Endodermal cell (in vitro differentiated cells): ENCODE results near the gene MACROD1. TPM values are rescaled to one million over a fixed set of nuclear protein-coding genes. Genes with fewer than 3 reads are reported as not detected.
"Not testable (repeated sequence)": the region's sequence is repeated elsewhere in the genome, so short reads cannot be mapped to it uniquely, and the experiment has no call there.

Experiments used
- DNase-seq: peaks from one replicate; pipeline ENCODE4 v3.0.0-alpha.2; 2017
- H3K27ac ChIP-seq: 2 replicates; pipeline ENCODE4 v1.5.1; 2013; ENCODE audit warnings: mild to moderate bottlenecking, low read depth, low read length, moderate library complexity
- H3K27me3 ChIP-seq: 2 replicates; pipeline ENCODE4 v1.6.1; 2013; ENCODE audit warnings: mild to moderate bottlenecking, low read length, moderate library complexity; ENCODE audit not compliant: insufficient read depth, control insufficient read depth, poor library complexity, severe bottlenecking
- H3K36me3 ChIP-seq: 2 replicates; pipeline ENCODE4 v1.7.0; 2013; ENCODE audit warnings: mild to moderate bottlenecking, low read length, moderate library complexity; ENCODE audit not compliant: control insufficient read depth, insufficient read depth
- H3K4me1 ChIP-seq: one replicate; pipeline ENCODE4 v1.7.0; 2013; ENCODE audit warnings: low read length; ENCODE audit not compliant: control insufficient read depth, insufficient read depth
- H3K4me3 ChIP-seq: 2 replicates; pipeline ENCODE4 v1.5.1; 2013; ENCODE audit warnings: mild to moderate bottlenecking, low read length, moderate library complexity
- H3K9ac ChIP-seq: 2 replicates; pipeline ENCODE4 v1.6.1; 2013; ENCODE audit warnings: mild to moderate bottlenecking, low read length, moderate library complexity; ENCODE audit not compliant: poor library complexity, severe bottlenecking; ENCODE audit errors: extremely low read depth
- H3K9me3 ChIP-seq: 2 replicates; pipeline ENCODE4 v1.6.1; 2013; ENCODE audit warnings: mild to moderate bottlenecking, low read length, moderate library complexity; ENCODE audit not compliant: control insufficient read depth
- H3K27ac Mint-ChIP-seq: 2 replicates; pipeline ENCODE4 v1.8.0; 2020; ENCODE audit warnings: mixed read lengths
- H3K27me3 Mint-ChIP-seq: 2 replicates; pipeline ENCODE4 v1.8.0; 2021; ENCODE audit warnings: mild to moderate bottlenecking, mixed read lengths; ENCODE audit not compliant: insufficient read depth
- H3K36me3 Mint-ChIP-seq: 2 replicates; pipeline ENCODE4 v1.8.0; 2020; ENCODE audit warnings: low read depth, mixed read lengths
- H3K4me1 Mint-ChIP-seq: 2 replicates; pipeline ENCODE4 v1.8.0; 2020; ENCODE audit warnings: mixed read lengths
- H3K4me3 Mint-ChIP-seq: 2 replicates; pipeline ENCODE4 v1.8.0; 2020; ENCODE audit warnings: mild to moderate bottlenecking, moderate library complexity, mixed read lengths
- H3K9me3 Mint-ChIP-seq: 2 replicates; pipeline ENCODE4 v1.8.0; 2020; ENCODE audit warnings: mild to moderate bottlenecking, mixed read lengths
- WGBS, 2 experiments: methylation state at CpG; one replicate each; pipeline versions ENCODE4 v1.1.5 to v1.1.7; 2013; ENCODE audit warnings: missing lambda C conversion rate in 2 of 2, mixed read lengths in 1 of 2; ENCODE audit not compliant: insufficient coverage in 1 of 2, insufficient read length in 1 of 2; 5-methylcytosine and 5-hydroxymethylcytosine counted together
- total RNA-seq, 2 donors: library from RNA; stranded (reverse); fragmentation: NEBNext Ultra II Directional in 1 of 2; extraction: Animal tissue kit (Norgen Biotek cat#: 25700) in 1 of 2; gene quantifications; 2 replicates in 1 of 2; 3 replicates in 1 of 2; pipeline ENCODE4 v1.2.1, GENCODE V29; 2021
- TF ChIP-seq, protein P1 (sequence below): fragments of 200-600 bp; sonication (generic); conservative IDR thresholded peaks from 2 replicates; pipeline ENCODE4 v1.5.0; 2021; ENCODE audit warnings: antibody characterized with exemption, mild to moderate bottlenecking

The MACROD1 gene
- total RNA-seq, 2 donors from 2014 or later = 23.0 to 41.9 TPM

DNA sequence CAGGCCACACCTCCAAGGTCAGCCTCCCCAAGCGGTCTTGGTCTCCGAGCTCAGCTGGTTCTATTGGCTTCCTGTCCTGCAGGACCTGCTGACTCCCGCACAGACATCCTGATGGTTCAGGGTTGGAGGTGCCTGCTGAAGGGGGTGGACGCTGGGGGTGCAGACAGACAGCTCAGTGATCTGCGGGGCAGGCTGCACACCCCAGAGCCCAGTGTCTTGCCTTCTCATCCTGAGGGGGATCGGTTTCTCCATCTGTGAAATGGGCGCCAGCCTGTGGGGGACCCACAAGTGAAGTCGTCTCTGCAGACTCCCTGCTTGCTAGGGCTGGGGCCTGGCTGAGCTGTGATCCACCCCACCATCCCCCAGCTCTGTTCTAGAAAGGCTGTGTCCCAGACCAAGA, 116.4 kb downstream of the MACROD1 start:
- no peak for DNase-seq
- Mint-ChIP-seq H3K27me3 (peaks cover 36% of the 10 kb centered on the region), H3K9me3 (no peaks in the 10 kb centered on the region), H3K4me1 (peaks cover 11% of the 10 kb centered on the region), H3K27ac (no peak overlapping the region), H3K4me3 (no peak overlapping the region), H3K36me3 (no peaks in the 10 kb centered on the region)
- no peaks in the 10 kb centered on the region for H3K36me3 ChIP-seq
- WGBS, 2 experiments = 89 to 97% methylated on average over 6 to 8 of the region's 8 CpGs
- H3K4me3 ChIP-seq = no peak overlapping the region
- peaks cover 10% of the 10 kb centered on the region for H3K4me1 ChIP-seq
- H3K27ac ChIP-seq = no peak overlapping the region
- H3K9me3 ChIP-seq = no peaks in the 10 kb centered on the region
- H3K27me3 ChIP-seq = no peaks in the 10 kb centered on the region
- TF ChIP-seq, protein P1, sequence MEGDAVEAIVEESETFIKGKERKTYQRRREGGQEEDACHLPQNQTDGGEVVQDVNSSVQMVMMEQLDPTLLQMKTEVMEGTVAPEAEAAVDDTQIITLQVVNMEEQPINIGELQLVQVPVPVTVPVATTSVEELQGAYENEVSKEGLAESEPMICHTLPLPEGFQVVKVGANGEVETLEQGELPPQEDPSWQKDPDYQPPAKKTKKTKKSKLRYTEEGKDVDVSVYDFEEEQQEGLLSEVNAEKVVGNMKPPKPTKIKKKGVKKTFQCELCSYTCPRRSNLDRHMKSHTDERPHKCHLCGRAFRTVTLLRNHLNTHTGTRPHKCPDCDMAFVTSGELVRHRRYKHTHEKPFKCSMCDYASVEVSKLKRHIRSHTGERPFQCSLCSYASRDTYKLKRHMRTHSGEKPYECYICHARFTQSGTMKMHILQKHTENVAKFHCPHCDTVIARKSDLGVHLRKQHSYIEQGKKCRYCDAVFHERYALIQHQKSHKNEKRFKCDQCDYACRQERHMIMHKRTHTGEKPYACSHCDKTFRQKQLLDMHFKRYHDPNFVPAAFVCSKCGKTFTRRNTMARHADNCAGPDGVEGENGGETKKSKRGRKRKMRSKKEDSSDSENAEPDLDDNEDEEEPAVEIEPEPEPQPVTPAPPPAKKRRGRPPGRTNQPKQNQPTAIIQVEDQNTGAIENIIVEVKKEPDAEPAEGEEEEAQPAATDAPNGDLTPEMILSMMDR = no peak
- H3K9ac ChIP-seq = no peak overlapping the region

DNA sequence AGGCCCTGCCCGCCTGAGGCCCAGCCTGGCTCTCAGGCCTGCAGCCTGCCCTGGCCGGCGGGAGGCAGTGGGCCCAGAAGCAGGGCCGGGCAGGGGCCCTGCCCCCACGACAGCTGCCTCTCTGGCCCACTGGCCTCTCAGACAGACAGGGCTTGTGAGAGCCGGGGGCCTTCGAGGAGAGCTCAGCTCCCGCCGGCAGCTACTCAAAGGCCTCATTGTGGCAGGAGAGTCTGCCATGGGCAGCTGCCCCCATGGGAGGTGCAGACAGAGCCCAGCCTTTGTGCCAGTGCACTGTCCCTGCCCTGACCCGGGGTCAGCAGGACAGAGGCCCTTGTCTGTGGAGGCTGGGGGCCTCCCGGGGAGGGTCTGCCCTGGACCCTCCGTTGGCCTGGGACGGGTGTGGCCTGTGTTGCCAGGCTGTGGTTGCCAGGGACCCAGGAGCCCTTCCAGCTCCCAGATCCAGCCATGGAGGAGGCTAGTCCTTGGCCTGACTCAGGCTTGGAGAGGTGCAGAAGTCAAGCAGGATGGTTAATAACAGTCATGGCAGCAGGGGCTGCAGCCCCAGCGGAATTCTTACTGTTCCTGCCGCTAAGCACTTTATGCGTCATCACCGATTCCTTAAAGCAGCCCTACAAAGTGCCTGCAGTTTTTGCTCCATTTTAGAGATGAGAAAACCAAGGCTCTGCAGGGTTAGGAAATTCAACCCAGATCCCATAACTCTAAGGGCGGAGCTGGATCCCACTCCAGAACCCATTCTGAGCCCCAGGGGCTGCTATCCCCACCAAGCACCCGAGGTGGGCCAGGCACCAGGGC, 117.7 kb downstream of the MACROD1 start:
- peak overlapping the region; percentile 87 for H3K27ac ChIP-seq
- no peak overlapping the region for H3K4me3 ChIP-seq
- no peak overlapping the region for H3K9ac ChIP-seq
- H3K36me3 ChIP-seq = no peaks in the 10 kb centered on the region
- WGBS, 2 experiments = 71 to 82% methylated on average over 8 to 19 of the region's 19 CpGs
- H3K27me3 ChIP-seq = no peaks in the 10 kb centered on the region
- H3K9me3 ChIP-seq = no peaks in the 10 kb centered on the region
- H3K36me3 Mint-ChIP-seq = no peaks in the 10 kb centered on the region
- TF ChIP-seq, protein P1 = no peak
- no peaks in the 10 kb centered on the region for H3K9me3 Mint-ChIP-seq
- no peak overlapping the region for H3K27ac Mint-ChIP-seq
- no peak for DNase-seq
- no peak overlapping the region for H3K4me3 Mint-ChIP-seq
- H3K4me1 Mint-ChIP-seq = peaks cover 2% of the 10 kb centered on the region
- H3K4me1 ChIP-seq = no peaks in the 10 kb centered on the region
- peaks cover 43% of the 10 kb centered on the region for H3K27me3 Mint-ChIP-seq

DNA sequence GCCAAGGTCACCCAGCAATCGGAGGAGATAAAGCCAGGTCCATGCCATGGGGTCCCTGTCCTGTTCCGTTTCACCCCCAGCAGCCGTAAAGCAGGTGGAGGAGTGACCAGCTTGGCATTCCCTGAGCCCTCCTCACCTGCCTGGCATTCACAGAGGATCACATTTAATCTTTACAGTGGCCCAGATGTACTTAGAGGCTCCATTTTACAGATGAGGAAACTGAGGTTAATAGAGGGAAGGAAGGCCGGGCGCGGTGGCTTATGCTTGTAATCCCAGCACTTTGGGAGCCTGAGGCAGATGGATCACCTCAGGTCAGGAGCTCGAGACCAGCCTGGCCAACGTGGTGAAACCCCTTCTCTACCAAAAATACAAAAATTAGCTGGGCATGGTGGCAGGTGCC, 118.5 kb downstream of the MACROD1 start:
- H3K4me1 ChIP-seq, H3K9ac ChIP-seq, H3K36me3 Mint-ChIP-seq, H3K9me3 Mint-ChIP-seq, H3K4me3 ChIP-seq, H3K4me1 Mint-ChIP-seq, DNase-seq, H3K4me3 Mint-ChIP-seq, H3K36me3 ChIP-seq, H3K27me3 ChIP-seq, H3K27ac Mint-ChIP-seq, H3K9me3 ChIP-seq: not testable (repeated sequence)
- WGBS, 2 experiments = 95 to 100% methylated on average over 2 to 8 of the region's 8 CpGs
- H3K27me3 Mint-ChIP-seq = peaks cover 49% of the 10 kb centered on the region
- H3K27ac ChIP-seq = peak overlapping the region; percentile 87
